Stimulated activated CD8-positive, alpha-beta memory T cell treated with anti-CD3 and anti-CD28 coated beads, Interleukin-15, amount 100 ng/mL, for 24 hours (primary cell): ENCODE measurements around the gene KLF7.

ENCODE experiments used
- DNase-seq: peaks from one replicate; pipeline ENCODE4 v3.0.0-alpha.2; 2020; ENCODE audit warnings: low read depth

KLF7 gene

GRCh38 chr2:207123776-207124391 lies 41.9 kb downstream of the KLF7 start:
- no peak for DNase-seq

- DNase-seq: no peak
Observed at GRCh38 chr2:207123335-207123744, 42.4 kb downstream of the KLF7 start.

GRCh38 chr2:207122651-207123334 lies 43.0 kb downstream of the KLF7 start:
- no peak for DNase-seq

- no peak for DNase-seq
Observed at GRCh38 chr2:207121784-207122183, 44.0 kb downstream of the KLF7 start.

GRCh38 chr2:207119048-207119447 lies 46.7 kb downstream of the KLF7 start:
- DNase-seq: no peak

GRCh38 chr2:207117668-207118067 lies 48.1 kb downstream of the KLF7 start:
- DNase-seq: no peak

GRCh38 chr2:207115715-207116364 lies 49.9 kb downstream of the KLF7 start:
- DNase-seq: no peak

GRCh38 chr2:207113414-207113813 lies 52.3 kb downstream of the KLF7 start:
- no peak for DNase-seq

- no peak for DNase-seq
Observed at GRCh38 chr2:207112785-207113184, 53.0 kb downstream of the KLF7 start.

GRCh38 chr2:207112383-207112782 lies 53.4 kb downstream of the KLF7 start:
- DNase-seq: no peak

- no peak for DNase-seq
Observed at GRCh38 chr2:207111757-207112156, 54.0 kb downstream of the KLF7 start.

GRCh38 chr2:207110715-207111114 lies 55.0 kb downstream of the KLF7 start:
- DNase-seq: no peak

- DNase-seq: no peak
Observed at GRCh38 chr2:207110310-207110709, 55.4 kb downstream of the KLF7 start.

GRCh38 chr2:207109768-207110167 lies 56.0 kb downstream of the KLF7 start:
- no peak for DNase-seq

GRCh38 chr2:207108440-207108839 lies 57.3 kb downstream of the KLF7 start:
- no peak for DNase-seq

- no peak for DNase-seq
Observed at GRCh38 chr2:207107551-207107950, 58.2 kb downstream of the KLF7 start.

- DNase-seq: no peak
Observed at GRCh38 chr2:207107131-207107530, 58.6 kb downstream of the KLF7 start.

- no peak for DNase-seq
Observed at GRCh38 chr2:207103132-207103531, 62.6 kb downstream of the KLF7 start.

GRCh38 chr2:207101984-207102383 lies 63.8 kb downstream of the KLF7 start:
- no peak for DNase-seq

GRCh38 chr2:207097278-207097677 lies 68.5 kb downstream of the KLF7 start:
- DNase-seq: no peak

- no peak for DNase-seq
Observed at GRCh38 chr2:207095963-207096362, 69.8 kb downstream of the KLF7 start.

- no peak for DNase-seq
Observed at GRCh38 chr2:207093234-207093633, 72.5 kb downstream of the KLF7 start.

- DNase-seq: no peak
Observed at GRCh38 chr2:207092818-207093217, 72.9 kb downstream of the KLF7 start.
